ENCODE results near the gene DNAJC17.

Gene DNAJC17

GRCh38 chr15:40737048-40737447 lies 70.2 kb downstream of the DNAJC17 start:
- DNase-seq (ENCODE audit: low read depth), result no peak

- no peak for DNase-seq (ENCODE audit: low read depth)
Measured at GRCh38 chr15:40736575-40736974, 70.7 kb downstream of the DNAJC17 start.

- DNase-seq (ENCODE audit: low read depth), result no peak
Measured at GRCh38 chr15:40731034-40731433, 76.2 kb downstream of the DNAJC17 start.

GRCh38 chr15:40723919-40724318 lies 83.4 kb downstream of the DNAJC17 start:
- DNase-seq (ENCODE audit: low read depth), result no peak

GRCh38 chr15:40722934-40723333 lies 84.3 kb downstream of the DNAJC17 start:
- no peak for DNase-seq (ENCODE audit: low read depth)

GRCh38 chr15:40722354-40722753 lies 84.9 kb downstream of the DNAJC17 start:
- DNase-seq (ENCODE audit: low read depth), result no peak

GRCh38 chr15:40721701-40722100 lies 85.6 kb downstream of the DNAJC17 start:
- DNase-seq (ENCODE audit: low read depth), result no peak

GRCh38 chr15:40716165-40716564 lies 91.1 kb downstream of the DNAJC17 start:
- no peak for DNase-seq (ENCODE audit: low read depth)

All from stimulated activated CD8-positive, alpha-beta memory T cell treated with anti-CD3 and anti-CD28 coated beads, Interleukin-15, amount 100 ng/mL, for 24 hours (primary cell).